Dermis microvascular lymphatic vessel endothelial cell (primary cell): Measurements from ENCODE around the gene PTF1A. TPM values are rescaled to one million over a fixed set of nuclear protein-coding genes. Genes with fewer than 3 reads are reported as not detected.
"Not testable (repeated sequence)": the region's sequence is repeated elsewhere in the genome, so short reads cannot be mapped to it uniquely, and the experiment has no call there.

Experiments used
- DNase-seq, 2 donors: peaks; one replicate each; pipeline versions ENCODE4 v3.0.0 to v3.0.0-alpha.2; 2010; ENCODE audit warnings: low read depth in 2 of 2
- total RNA-seq: library from RNA; depleted of rRNA; stranded (reverse); fragments of >200 nt; gene quantifications from 2 replicates; pipeline ENCODE4 v1.2.1, GENCODE V29; 2014

Gene PTF1A
- total RNA-seq, 1 donor from 2014 or later = not detected

DNA sequence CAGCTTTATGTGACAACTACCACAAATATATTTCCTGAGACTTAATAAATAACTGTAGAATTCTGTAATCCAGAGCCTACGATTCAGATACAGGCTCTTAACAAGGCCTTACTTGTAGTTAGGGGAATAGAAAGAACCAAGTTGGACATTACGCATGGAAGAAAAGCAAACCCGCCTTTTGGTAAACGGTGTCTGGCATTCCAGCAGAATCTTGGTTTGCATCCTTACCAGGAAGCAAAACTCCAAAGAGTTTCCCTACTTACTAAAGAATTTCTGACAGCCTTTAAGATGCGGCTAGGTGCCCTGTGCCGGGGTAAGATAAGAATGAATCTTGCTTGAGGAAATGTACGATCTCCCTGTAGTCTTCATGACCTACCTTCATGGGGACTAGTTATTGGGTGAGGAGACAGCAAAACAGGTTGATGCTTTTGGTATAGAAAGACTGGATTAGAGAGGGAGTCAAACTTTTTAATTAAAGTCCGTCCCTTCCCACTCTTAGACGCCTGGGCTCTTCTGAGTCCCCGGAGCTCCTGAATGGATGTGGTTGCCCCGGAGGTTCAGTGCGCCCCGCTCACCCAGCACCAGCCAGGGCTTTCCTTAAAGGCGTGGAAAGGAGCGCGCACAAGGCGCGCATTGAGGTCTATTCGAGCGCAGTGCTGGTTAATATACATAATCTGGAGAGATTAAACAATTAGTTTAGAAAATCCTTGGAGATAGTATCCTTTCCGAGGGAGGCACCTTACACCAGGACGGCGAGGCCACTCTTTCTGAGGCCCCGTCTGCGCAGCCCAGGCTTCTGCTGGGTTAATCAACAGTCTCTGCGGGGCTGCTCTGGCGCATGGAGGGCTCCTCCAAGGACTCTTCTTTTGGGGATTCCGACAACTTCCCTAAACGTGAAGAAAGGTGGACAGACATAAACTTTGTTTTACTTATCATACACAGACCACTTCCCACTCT is 11.5 kb downstream of the PTF1A start:
- DNase-seq = no peak

DNA sequence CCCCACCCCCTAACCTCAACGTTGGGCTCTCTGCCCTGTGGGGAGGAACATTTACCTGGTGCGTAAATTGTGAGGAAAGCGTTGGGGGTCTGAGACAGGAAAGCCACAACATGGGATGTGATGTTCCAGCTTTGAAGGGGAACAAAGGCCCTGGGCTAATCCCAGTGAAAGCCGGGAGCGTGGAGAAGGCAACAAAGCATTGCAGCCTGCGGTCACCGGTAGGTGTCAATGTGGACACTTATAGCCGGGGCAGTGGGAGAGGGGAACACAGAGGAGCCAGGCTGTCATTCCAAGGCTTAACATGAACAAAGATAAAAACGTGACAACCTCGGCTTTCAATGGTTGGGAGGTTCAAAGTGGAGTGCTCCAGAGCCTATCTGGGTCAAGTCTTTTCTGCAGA is 12.7 kb downstream of the PTF1A start:
- DNase-seq = no peak

DNA sequence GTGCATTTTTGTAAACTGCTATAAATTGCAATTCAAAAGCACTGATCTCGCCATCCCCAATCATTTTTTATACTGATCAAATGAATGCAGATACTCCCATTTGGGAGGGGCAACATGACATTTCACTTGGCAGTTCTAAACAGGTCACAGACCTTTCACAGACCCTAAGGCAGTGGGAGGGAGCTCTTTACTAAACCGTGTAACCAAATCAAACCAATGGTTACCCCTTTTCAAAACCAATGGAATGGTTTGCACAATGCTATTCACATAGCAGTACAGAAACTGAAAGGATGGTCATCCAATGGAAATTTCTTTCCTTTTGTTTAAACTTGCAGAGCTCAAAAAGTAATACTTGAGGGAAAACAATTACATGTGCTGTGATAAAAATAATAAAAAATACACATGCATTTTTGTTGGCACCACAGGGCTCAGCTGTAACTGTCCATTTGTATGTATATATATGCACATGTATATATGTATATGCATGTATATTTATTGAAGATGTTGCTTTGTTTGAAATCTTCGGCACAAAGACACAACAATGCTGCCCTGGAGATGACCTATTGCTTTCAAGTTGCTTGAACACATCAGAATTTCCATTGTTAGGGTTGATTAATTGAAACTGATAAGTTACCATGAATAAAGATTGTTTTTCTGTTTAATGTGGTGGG is 14.0 kb downstream of the PTF1A start:
- DNase-seq = no peak

DNA sequence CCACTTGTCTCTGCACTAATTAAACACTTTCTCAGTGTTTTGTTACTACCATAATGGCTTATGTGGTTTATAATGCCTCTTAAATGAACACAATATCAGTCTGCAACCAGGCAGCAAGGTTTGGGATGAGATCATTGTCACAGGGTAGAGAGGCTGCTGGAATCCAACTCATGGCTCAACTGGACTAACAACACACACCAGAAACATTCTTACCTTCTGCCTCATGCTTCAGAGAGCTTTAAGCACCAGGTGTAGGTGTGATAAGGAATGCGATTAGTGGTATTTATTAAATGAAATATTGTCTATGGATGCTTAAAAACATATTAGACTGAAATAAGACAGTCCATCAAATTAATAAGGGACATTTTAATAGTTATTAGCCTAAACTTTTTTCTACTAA is 25.4 kb downstream of the PTF1A start:
- DNase-seq = no peak

DNA sequence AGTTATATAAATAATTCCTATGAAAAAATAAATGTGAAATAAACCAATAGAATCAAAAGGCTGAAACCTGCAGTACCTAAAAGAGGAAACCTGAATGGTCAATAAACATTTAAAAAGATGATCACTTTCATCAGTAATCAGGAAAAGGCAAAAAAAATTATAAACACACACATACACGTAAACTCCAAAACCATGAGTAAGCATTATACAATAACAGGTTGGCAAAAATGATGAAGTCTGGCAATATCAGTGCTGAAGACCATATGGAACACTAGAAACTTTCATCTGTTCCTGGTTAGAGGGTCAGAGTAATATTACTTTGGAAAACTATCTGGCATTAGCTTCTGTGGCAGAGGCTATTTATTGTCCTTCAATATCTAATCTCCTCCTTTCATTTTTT is 38.5 kb downstream of the PTF1A start:
- DNase-seq = no peak

DNA sequence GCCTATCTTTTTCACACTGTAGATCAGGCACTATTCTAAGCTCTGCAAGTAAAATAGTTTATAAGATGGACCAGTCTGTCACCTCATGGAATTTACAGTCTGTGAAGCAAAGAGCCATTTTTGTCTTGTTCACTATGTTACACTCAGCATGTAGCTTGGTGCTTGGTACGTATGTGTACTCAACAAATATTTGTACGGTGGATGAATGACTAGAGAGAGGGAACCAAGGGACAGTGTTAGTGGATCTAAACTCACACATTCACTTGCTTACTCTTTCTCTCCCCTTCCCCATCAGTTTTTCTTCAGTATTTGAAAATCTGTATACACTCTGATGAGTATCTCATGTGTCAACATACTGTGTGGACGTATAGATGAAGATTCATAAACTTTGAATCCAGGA is 45.9 kb downstream of the PTF1A start:
- DNase-seq = no peak

DNA sequence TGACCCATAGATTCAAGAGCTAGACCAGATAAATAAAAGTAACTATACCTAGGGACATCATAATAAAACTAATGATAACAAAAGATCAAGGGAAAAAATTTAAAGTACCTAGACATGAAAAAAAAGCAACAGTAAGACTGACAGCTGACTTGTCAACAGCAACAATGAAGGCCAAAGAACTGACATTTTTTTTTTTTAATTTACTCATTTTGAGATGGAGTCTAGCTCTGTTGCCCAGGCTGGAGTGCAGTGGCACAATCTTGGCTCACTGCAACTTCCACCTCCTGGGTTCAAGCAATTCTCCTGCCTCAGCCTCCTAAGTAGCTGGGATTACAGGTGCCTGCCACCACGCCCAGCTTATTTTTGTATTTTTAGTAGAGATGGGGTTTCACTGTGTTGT is 49.7 kb downstream of the PTF1A start:
- not testable (repeated sequence) for DNase-seq

Other genes starting within 250 kb of the PTF1A start
- 9.0 and 11.1 TPM in 2 replicates for gene MSRB2, start 96.7 kb upstream of the PTF1A start, total RNA-seq
- not detected in 2 replicates for gene C10orf67, start 152.5 kb downstream of the PTF1A start, total RNA-seq
- gene OTUD1, start 246.8 kb downstream of the PTF1A start, total RNA-seq = 4.7 and 8.5 TPM in 2 replicates